Parathyroid adenoma (tissue), 2 donors: ENCODE results near the gene MCM3.

ENCODE experiments used
- H2AFZ ChIP-seq: fragments of 300-600 bp; sonication (generic); one replicate; pipeline ENCODE4 v1.7.0; 2017; ENCODE audit warnings: antibody characterized with exemption, mild to moderate bottlenecking
- H3K27ac ChIP-seq: fragments of 300-600 bp; sonication (generic); one replicate; pipeline ENCODE4 v1.7.0; 2017
- H3K27me3 ChIP-seq: fragments of 300-600 bp; sonication (generic); one replicate; pipeline ENCODE4 v1.7.0; 2017; ENCODE audit warnings: low read length; ENCODE audit not compliant: control insufficient read depth, insufficient read depth
- H3K36me3 ChIP-seq: fragments of 300-600 bp; sonication (generic); one replicate; pipeline ENCODE4 v1.7.0; 2017; ENCODE audit warnings: low read length; ENCODE audit not compliant: control insufficient read depth, insufficient read depth
- H3K4me1 ChIP-seq: fragments of 300-600 bp; sonication (generic); one replicate; pipeline ENCODE4 v1.7.0; 2017; ENCODE audit warnings: control low read depth
- H3K4me2 ChIP-seq: fragments of 300-600 bp; sonication (generic); one replicate; pipeline ENCODE4 v1.7.0; 2017; ENCODE audit warnings: low read length
- H3K4me3 ChIP-seq: fragments of 300-600 bp; sonication (generic); one replicate; pipeline ENCODE4 v1.7.0; 2017; ENCODE audit warnings: low read depth, low read length
- H3K79me2 ChIP-seq: fragments of 300-600 bp; sonication (generic); one replicate; pipeline ENCODE4 v1.7.0; 2017; ENCODE audit warnings: control low read depth
- H3K9ac ChIP-seq: fragments of 300-600 bp; sonication (generic); one replicate; pipeline ENCODE4 v1.7.0; 2017; ENCODE audit warnings: mild to moderate bottlenecking
- H3K9me3 ChIP-seq: fragments of 300-600 bp; sonication (generic); one replicate; pipeline ENCODE4 v1.7.0; 2017; ENCODE audit warnings: low read length; ENCODE audit not compliant: control insufficient read depth
- TF ChIP-seq, protein P1 (sequence below): fragments of 300-600 bp; sonication (generic); IDR thresholded peaks from one replicate; pipeline ENCODE4 v1.7.0; 2017; ENCODE audit warnings: antibody characterized with exemption, mild to moderate bottlenecking
- donor health status: primary hyperparathyroidism.

The MCM3 gene

GRCh38 chr6:52328729-52329128 lies 44.2 kb upstream of the MCM3 start:
- no peak overlapping the region for H3K4me2 ChIP-seq
- no peak overlapping the region for H3K9ac ChIP-seq
- no peaks in the 10 kb centered on the region for H3K9me3 ChIP-seq
- no peak overlapping the region for H3K4me3 ChIP-seq
- TF ChIP-seq, protein P1, sequence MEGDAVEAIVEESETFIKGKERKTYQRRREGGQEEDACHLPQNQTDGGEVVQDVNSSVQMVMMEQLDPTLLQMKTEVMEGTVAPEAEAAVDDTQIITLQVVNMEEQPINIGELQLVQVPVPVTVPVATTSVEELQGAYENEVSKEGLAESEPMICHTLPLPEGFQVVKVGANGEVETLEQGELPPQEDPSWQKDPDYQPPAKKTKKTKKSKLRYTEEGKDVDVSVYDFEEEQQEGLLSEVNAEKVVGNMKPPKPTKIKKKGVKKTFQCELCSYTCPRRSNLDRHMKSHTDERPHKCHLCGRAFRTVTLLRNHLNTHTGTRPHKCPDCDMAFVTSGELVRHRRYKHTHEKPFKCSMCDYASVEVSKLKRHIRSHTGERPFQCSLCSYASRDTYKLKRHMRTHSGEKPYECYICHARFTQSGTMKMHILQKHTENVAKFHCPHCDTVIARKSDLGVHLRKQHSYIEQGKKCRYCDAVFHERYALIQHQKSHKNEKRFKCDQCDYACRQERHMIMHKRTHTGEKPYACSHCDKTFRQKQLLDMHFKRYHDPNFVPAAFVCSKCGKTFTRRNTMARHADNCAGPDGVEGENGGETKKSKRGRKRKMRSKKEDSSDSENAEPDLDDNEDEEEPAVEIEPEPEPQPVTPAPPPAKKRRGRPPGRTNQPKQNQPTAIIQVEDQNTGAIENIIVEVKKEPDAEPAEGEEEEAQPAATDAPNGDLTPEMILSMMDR, result no peak
- no peaks in the 10 kb centered on the region for H3K27me3 ChIP-seq
- no peaks in the 10 kb centered on the region for H3K79me2 ChIP-seq
- no peak overlapping the region for H2AFZ ChIP-seq
- peaks cover 10% of the 10 kb centered on the region for H3K4me1 ChIP-seq
- H3K27ac ChIP-seq, result no peak overlapping the region
- H3K36me3 ChIP-seq, result no peaks in the 10 kb centered on the region

- H3K4me1 ChIP-seq, result peaks cover 10% of the 10 kb centered on the region
- H3K4me2 ChIP-seq, result no peak overlapping the region
- H3K9ac ChIP-seq, result no peak overlapping the region
- TF ChIP-seq, protein P1, result no peak
- no peak overlapping the region for H2AFZ ChIP-seq
- H3K4me3 ChIP-seq, result no peak overlapping the region
- no peaks in the 10 kb centered on the region for H3K9me3 ChIP-seq
- H3K27ac ChIP-seq, result no peak overlapping the region
- no peaks in the 10 kb centered on the region for H3K79me2 ChIP-seq
- no peaks in the 10 kb centered on the region for H3K36me3 ChIP-seq
- no peaks in the 10 kb centered on the region for H3K27me3 ChIP-seq
Measured at GRCh38 chr6:52328303-52328662, 43.7 kb upstream of the MCM3 start.

GRCh38 chr6:52326540-52327364 lies 42.2 kb upstream of the MCM3 start:
- TF ChIP-seq, protein P1, result no peak
- Histone ChIP-seq H3K36me3 (no peaks in the 10 kb centered on the region), H3K27ac (no peak overlapping the region), H2AFZ (no peak overlapping the region), H3K4me1 (peaks cover 4% of the 10 kb centered on the region), H3K27me3 (no peaks in the 10 kb centered on the region), H3K4me2 (no peak overlapping the region), H3K9ac (no peak overlapping the region), H3K79me2 (no peaks in the 10 kb centered on the region), H3K4me3 (no peak overlapping the region), H3K9me3 (no peaks in the 10 kb centered on the region)

GRCh38 chr6:52325695-52326471 lies 41.3 kb upstream of the MCM3 start:
- TF ChIP-seq, protein P1, result no peak
- H3K27ac ChIP-seq, result no peak overlapping the region

More at GRCh38 chr6:52325695-52326471, 41.3 kb upstream of the MCM3 start:
- Histone ChIP-seq H3K4me2 (no peak overlapping the region), H3K4me3 (no peak overlapping the region), H3K4me1 (no peaks in the 10 kb centered on the region), H3K79me2 (no peaks in the 10 kb centered on the region), H2AFZ (no peak overlapping the region), H3K36me3 (no peaks in the 10 kb centered on the region), H3K9me3 (no peaks in the 10 kb centered on the region), H3K9ac (no peak overlapping the region), H3K27me3 (no peaks in the 10 kb centered on the region)
